Activated B cell treated with CpG ODN at 0.5 μM for 24 hours (primary cell): Measurements from ENCODE around the gene CADM1. TPM values are rescaled to one million over a fixed set of nuclear protein-coding genes. Genes with fewer than 3 reads are reported as not detected.
A peak's percentile ranks its signal among the peaks of the same experiment; 100 is the strongest.

ENCODE experiments used
- ATAC-seq: fragments of 200-7000 bp; cut with Tn5 transposase; one replicate; pipeline ENCODE4 v1.10.0; 2021; ENCODE audit warnings: low read depth, mild to moderate bottlenecking, moderate library complexity
- CTCF ChIA-PET: fragments of 350-600 bp; sonication (Branson Sonifier 250); formaldehyde crosslinking; loops from one replicate; lab custom pipeline; 2021; ENCODE audit warnings: antibody characterized with exemption; lab: Charles Lee
- POLR2A ChIA-PET: fragments of 350-600 bp; sonication (Branson Sonifier 250); formaldehyde crosslinking; loops from one replicate; lab custom pipeline; 2021; ENCODE audit warnings: antibody characterized with exemption; lab: Charles Lee
- DNase-seq: peaks from one replicate; pipeline ENCODE4 v3.0.0; 2022
- H3K27ac Mint-ChIP-seq: one replicate; pipeline ENCODE4 v1.8.0; 2020; ENCODE audit warnings: mixed read lengths
- H3K27me3 Mint-ChIP-seq: one replicate; pipeline ENCODE4 v1.8.0; 2021; ENCODE audit warnings: mixed read lengths
- H3K36me3 Mint-ChIP-seq: one replicate; pipeline ENCODE4 v1.8.0; 2021; ENCODE audit warnings: low read depth, mixed read lengths
- H3K4me1 Mint-ChIP-seq: one replicate; pipeline ENCODE4 v1.8.0; 2021; ENCODE audit warnings: mixed read lengths
- H3K4me3 Mint-ChIP-seq: one replicate; pipeline ENCODE4 v1.8.0; 2020; ENCODE audit warnings: mild to moderate bottlenecking, mixed read lengths
- H3K9me3 Mint-ChIP-seq: one replicate; pipeline ENCODE4 v1.8.0; 2020; ENCODE audit warnings: mixed read lengths
- intact Hi-C: fragments of 100-400 bp; cut with micrococcal nuclease; formaldehyde crosslinking; loops from one replicate; pipeline ENCODE4 v1.15.1; 2024
- total RNA-seq: library from RNA; stranded (reverse); gene quantifications from 2 replicates; pipeline ENCODE4 v1.2.3, GENCODE V29; 2022
- TF ChIP-seq, protein P1 (sequence below): fragments of 200-600 bp; IDR thresholded peaks from one replicate; pipeline ENCODE4 v1.8.0; 2022; ENCODE audit warnings: antibody characterized with exemption, mild to moderate bottlenecking

CADM1 gene
- total RNA-seq, 1 donor from 2014 or later, result 0.86 TPM

DNA sequence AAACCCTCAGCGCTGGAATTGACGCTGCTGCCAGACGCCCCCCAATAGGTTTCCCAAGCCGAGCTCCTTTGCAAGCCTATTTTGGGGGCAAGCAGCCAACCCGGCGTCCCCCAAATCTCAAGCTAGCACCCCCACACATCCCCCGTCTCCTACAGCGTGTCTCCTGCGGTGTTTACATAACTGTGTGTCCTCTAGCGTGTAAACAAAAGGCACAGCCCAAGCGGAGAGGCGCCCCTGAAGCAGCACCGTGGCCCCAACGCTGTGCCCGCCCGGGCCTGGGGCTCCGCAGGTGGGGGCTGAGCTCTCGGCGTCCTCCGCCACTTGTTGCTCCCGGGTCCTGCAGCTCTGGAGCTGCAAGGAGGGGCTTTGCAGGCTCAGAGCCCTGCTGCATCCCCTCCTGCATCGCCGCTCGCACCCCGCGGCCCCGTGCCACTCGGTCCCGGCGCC, 1.6 kb downstream of the CADM1 start:
- intact Hi-C loops, result no loop called here
- ATAC-seq (no peak), DNase-seq (no peak)
- no peaks in the 10 kb centered on the region for H3K9me3 Mint-ChIP-seq
- H3K4me3 Mint-ChIP-seq, result peak overlapping the region; percentile 28
- CTCF ChIA-PET, result no interaction called here
- H3K27me3 Mint-ChIP-seq, result peaks cover 33% of the 10 kb centered on the region
- peaks cover 2% of the 10 kb centered on the region for H3K36me3 Mint-ChIP-seq
- H3K4me1 Mint-ChIP-seq, result peaks cover 11% of the 10 kb centered on the region
- H3K27ac Mint-ChIP-seq, result no peak overlapping the region
- POLR2A ChIA-PET, result no interaction called here
- TF ChIP-seq, protein P1, sequence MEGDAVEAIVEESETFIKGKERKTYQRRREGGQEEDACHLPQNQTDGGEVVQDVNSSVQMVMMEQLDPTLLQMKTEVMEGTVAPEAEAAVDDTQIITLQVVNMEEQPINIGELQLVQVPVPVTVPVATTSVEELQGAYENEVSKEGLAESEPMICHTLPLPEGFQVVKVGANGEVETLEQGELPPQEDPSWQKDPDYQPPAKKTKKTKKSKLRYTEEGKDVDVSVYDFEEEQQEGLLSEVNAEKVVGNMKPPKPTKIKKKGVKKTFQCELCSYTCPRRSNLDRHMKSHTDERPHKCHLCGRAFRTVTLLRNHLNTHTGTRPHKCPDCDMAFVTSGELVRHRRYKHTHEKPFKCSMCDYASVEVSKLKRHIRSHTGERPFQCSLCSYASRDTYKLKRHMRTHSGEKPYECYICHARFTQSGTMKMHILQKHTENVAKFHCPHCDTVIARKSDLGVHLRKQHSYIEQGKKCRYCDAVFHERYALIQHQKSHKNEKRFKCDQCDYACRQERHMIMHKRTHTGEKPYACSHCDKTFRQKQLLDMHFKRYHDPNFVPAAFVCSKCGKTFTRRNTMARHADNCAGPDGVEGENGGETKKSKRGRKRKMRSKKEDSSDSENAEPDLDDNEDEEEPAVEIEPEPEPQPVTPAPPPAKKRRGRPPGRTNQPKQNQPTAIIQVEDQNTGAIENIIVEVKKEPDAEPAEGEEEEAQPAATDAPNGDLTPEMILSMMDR, result no peak

DNA sequence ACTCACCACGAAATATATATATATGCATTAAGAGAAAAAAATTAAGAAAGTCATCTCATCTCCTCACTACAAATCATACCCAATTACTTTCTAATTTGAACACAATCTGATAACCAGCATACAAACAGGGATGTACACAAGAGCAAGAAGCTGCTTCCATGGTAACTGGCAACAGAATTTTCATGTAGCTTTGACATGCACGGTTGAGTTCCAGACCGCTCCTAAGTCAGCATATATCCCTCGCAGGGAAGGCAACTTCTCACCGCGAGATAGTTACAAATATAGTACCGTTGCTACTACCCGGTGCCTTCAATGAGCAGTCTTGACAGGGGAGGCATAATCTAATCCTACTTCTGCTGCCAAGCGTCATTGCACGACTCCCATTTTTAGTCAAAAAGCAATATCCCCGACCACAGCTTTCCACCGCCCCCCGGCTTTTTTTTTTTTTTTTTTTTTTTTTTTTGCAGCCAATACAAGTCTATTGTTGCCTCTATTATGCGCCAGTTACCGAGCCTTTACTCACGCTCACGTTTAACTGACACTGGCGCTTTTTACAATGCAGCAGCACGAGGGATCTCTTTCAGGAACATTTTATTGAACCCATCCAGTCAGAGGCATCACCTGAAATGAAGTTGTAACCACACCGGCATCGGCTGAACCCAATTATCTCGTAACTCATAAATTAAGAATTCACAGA, 2.2 kb downstream of the CADM1 start:
- TF ChIP-seq, protein P1, result no peak
- Mint-ChIP-seq H3K9me3 (no peaks in the 10 kb centered on the region), H3K36me3 (peaks cover 2% of the 10 kb centered on the region), H3K4me1 (peaks cover 11% of the 10 kb centered on the region), H3K4me3 (no peak overlapping the region), H3K27ac (no peak overlapping the region), H3K27me3 (peaks cover 27% of the 10 kb centered on the region)
- intact Hi-C loops, result no loop called here
- ChIA-PET CTCF (no interaction called here), POLR2A (no interaction called here)
- DNase-seq (no peak), ATAC-seq (no peak)

DNA sequence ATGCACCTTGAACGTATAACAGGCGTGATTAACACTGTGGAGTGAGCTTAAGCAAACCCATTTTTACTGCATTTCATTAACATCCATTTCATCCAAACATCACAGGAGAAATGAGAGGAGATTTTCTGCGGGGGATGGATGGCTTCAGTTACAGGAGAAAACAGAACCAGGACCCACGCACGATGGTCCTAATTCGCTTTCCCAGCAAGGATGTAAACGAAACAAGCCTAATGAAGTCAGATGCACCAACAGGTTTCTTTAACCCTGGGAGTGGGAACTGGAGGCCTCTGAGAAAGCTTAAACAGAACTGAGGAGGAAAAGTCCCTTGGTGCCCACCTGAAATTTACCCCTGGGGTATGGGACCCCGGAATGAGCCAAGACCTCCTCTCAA, 2.7 kb downstream of the CADM1 start:
- Mint-ChIP-seq H3K4me1 (peaks cover 11% of the 10 kb centered on the region), H3K4me3 (no peak overlapping the region), H3K36me3 (peaks cover 2% of the 10 kb centered on the region), H3K9me3 (no peaks in the 10 kb centered on the region), H3K27me3 (peaks cover 24% of the 10 kb centered on the region), H3K27ac (no peak overlapping the region)
- POLR2A ChIA-PET, result no interaction called here
- TF ChIP-seq, protein P1, result no peak
- ATAC-seq (no peak), DNase-seq (no peak)
- intact Hi-C loops, result no loop called here
- CTCF ChIA-PET, result no interaction called here

DNA sequence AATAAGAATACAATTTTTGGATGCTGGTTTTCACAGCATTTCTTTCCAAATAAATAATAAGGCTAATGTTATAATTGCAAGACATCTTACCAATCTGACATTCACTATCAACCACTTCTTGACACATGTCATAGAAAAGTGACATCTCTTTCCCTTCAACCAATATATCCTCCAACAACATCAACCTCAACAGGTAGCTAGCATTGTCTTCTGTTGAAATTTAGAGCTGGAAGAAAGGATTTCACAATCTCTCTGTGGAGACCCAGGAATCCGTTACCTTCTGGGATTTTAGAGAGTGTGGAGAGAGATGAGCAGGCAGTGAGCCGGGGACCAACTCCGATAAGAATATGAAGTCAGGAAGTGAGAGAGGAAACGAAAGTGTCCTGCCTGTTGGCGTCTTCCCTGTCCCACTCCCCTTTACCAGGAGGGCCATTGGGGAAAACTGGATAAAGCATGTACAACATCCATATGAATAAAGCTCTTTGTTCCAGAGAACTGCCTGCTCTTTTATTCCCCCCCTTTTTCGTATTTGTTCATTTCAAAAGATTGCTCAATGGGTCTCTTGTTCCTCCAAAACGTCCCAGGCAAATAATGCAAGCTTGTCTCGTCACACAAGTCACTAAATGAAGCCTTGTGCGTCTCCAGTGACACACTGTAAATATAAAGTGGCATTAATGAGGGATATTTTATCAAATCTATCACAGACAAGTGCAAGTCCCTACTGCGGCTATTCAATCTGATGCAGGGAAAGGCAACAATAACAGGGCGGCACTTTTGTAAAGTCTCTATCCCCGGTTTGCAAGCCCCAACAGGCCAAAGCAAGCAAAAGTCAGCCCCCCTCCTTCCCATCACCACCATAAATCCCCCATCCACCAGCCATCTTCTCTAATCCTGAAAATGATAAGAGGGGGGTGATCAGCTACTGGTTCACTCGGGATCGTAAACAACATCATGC, 3.4 kb downstream of the CADM1 start:
- Mint-ChIP-seq H3K9me3 (no peaks in the 10 kb centered on the region), H3K27ac (no peak overlapping the region), H3K27me3 (peaks cover 24% of the 10 kb centered on the region), H3K36me3 (peaks cover 2% of the 10 kb centered on the region), H3K4me1 (peaks cover 11% of the 10 kb centered on the region), H3K4me3 (no peak overlapping the region)
- TF ChIP-seq, protein P1, result no peak
- no peak for ATAC-seq
- intact Hi-C loops, result no loop called here
- POLR2A ChIA-PET, result no interaction called here
- CTCF ChIA-PET, result no interaction called here
- no peak for DNase-seq

DNA sequence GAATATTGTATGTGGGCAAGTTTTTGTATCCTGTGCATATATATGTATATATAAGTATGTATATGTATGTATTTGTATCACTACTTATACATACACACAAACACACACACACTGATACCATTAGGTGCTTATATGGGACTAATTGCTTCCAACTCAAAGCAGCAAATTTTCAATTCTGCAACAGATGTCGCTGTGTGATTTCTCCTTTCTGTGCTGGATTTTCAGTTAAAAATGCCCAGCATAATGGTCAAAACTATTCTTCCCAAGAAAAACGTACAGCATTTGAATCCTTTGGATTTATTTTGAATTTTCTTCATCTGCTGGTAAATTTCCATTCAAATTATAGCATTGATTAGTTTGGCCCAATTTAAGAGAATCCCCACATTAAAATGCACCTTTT, 4.3 kb downstream of the CADM1 start:
- DNase-seq (no peak), ATAC-seq (no peak)
- Mint-ChIP-seq H3K4me3 (no peak overlapping the region), H3K4me1 (peaks cover 11% of the 10 kb centered on the region), H3K9me3 (no peaks in the 10 kb centered on the region), H3K27me3 (peaks cover 21% of the 10 kb centered on the region), H3K27ac (no peak overlapping the region), H3K36me3 (peaks cover 2% of the 10 kb centered on the region)
- TF ChIP-seq, protein P1, result no peak
- CTCF ChIA-PET, result no interaction called here
- POLR2A ChIA-PET, result no interaction called here
- intact Hi-C loops, result no loop called here
